Sigmoid colon (tissue), 7 donors: ENCODE results near the gene SYMPK. TPM values are rescaled to one million over a fixed set of nuclear protein-coding genes. Genes with fewer than 3 reads are reported as not detected.

Experiments used
- DNase-seq: peaks from one replicate; pipeline ENCODE4 v3.0.0-alpha.2; 2019
- H3K27ac ChIP-seq, 4 donors: fragments of 200-600 bp; sonication (generic); one replicate each; pipeline ENCODE4 v1.5.1; 2016 to 2019; ENCODE audit warnings: mild to moderate bottlenecking in 1 of 4
- H3K27me3 ChIP-seq, 3 donors: fragments of 200-600 bp; sonication (generic); one replicate each; pipeline ENCODE4 v1.5.1; 2019; ENCODE audit warnings: mild to moderate bottlenecking in 1 of 3
- H3K36me3 ChIP-seq, 4 donors: fragments of 200-600 bp; sonication (generic); one replicate each; pipeline ENCODE4 v1.5.1; 2016 to 2019
- H3K4me1 ChIP-seq, 4 donors: fragments of 200-600 bp; sonication (generic); one replicate each; pipeline ENCODE4 v1.5.1; 2017 to 2019
- H3K4me3 ChIP-seq, 4 donors: fragments of 200-600 bp; sonication (generic); one replicate each; pipeline ENCODE4 v1.5.1; 2017 to 2019; ENCODE audit warnings: mild to moderate bottlenecking in 2 of 4, moderate library complexity in 1 of 4
- H3K9me3 ChIP-seq, 4 donors: fragments of 200-600 bp in 3 of 4; sonication (generic) in 3 of 4; one replicate each; pipeline versions ENCODE4 v1.5.1 to v1.6.1; 2013 to 2019
- EP300 ChIP-seq, 4 donors: sonication (generic); formaldehyde crosslinking; IDR thresholded peaks; one replicate each; pipeline ENCODE4 v1.6.1; 2017; ENCODE audit warnings: antibody characterized with exemption in 4 of 4
- POLR2A ChIP-seq, 2 donors: fragments of 450-650 bp; IDR thresholded peaks; one replicate each; pipeline ENCODE4 v1.6.1; 2016; ENCODE audit warnings: antibody characterized with exemption in 2 of 2, mild to moderate bottlenecking in 2 of 2, moderate library complexity in 2 of 2
- POLR2AphosphoS5 ChIP-seq, 4 donors: sonication (generic); formaldehyde crosslinking; IDR thresholded peaks; one replicate each; pipeline ENCODE4 v1.6.1; 2017; ENCODE audit warnings: antibody characterized with exemption in 4 of 4
- WGBS, 2 donors: extraction: QIAGEN DNeasy Blood & Tissue Kit; methylation state at CpG; one replicate each; pipeline ENCODE4 v1.1.7; 2013; 5-methylcytosine and 5-hydroxymethylcytosine counted together
- intact Hi-C: fragments of 100-400 bp; cut with DNase I; formaldehyde crosslinking; loops from one replicate; pipeline ENCODE4 v1.15.1; 2023
- polyA plus RNA-seq, 3 donors: library from polyadenylated mRNA; stranded (reverse); fragments of 200-250 nt; gene quantifications; one replicate each; pipeline ENCODE4 v1.2.3, GENCODE V29; 2013
- total RNA-seq, 4 donors: library from RNA; depleted of rRNA; stranded (reverse); fragments of >200 nt; gene quantifications; one replicate each; pipeline ENCODE4 v1.1.0, GENCODE V29; 2016
- TF ChIP-seq, protein P1 (sequence below), 4 experiments: fragments of 450-650 bp in 3 of 4; fragments of 200-600 bp in 1 of 4; IDR thresholded peaks; one replicate each; pipeline ENCODE4 v1.5.1; 2016 to 2019; ENCODE audit warnings: antibody characterized with exemption in 4 of 4, mild to moderate bottlenecking in 3 of 4, moderate library complexity in 2 of 4
- donor health status: healthy with polysubstance abuse.
- donor health status: Bipolar disorder and iron deficiency.
- donor health status: healthy.

SYMPK gene
- 10 to 100 TPM; 18.2 to 31.3 (median 25.3) TPM for total RNA-seq
- polyA plus RNA-seq: 10 to 100 TPM; 26.4 to 84.4 (median 30.7) TPM

GRCh38 chr19:45862564-45863334, at the start of gene SYMPK:
Gene SYMPK (minus strand): TSS chr19:45863147. CDS start chr19:45854495, 8,652 bp downstream.
- H3K4me3 ChIP-seq: peak within 1 kb of the TSS; percentile 94 to 99 (median 96)
- H3K36me3 ChIP-seq: peaks cover 0 to 34% (median 9%) of the 10 kb centered on the region in 4 donors
- H3K27me3 ChIP-seq: peaks cover 8 to 32% (median 24%) of the 10 kb centered on the region in 3 donors
- H3K9me3 ChIP-seq: no peaks in the 10 kb centered on the region
- H3K4me1 ChIP-seq: peaks cover 0 to 33% (median 24%) of the 10 kb centered on the region in 4 donors
- DNase-seq: peak; percentile 99
- peak within 1 kb of the TSS; percentile 92 to 97 (median 96) for H3K27ac ChIP-seq
- TF ChIP-seq EP300 (IDR thresholded peaks at IDR 0.05) (peak in 1 of 4 donors; percentile 70), POLR2AphosphoS5 (IDR thresholded peaks at IDR 0.05) (peak; percentile 78 to 93 (median 88)), POLR2A (IDR thresholded peaks at IDR 0.05) (peak; percentile 56 to 61)
- TF ChIP-seq, protein P1, sequence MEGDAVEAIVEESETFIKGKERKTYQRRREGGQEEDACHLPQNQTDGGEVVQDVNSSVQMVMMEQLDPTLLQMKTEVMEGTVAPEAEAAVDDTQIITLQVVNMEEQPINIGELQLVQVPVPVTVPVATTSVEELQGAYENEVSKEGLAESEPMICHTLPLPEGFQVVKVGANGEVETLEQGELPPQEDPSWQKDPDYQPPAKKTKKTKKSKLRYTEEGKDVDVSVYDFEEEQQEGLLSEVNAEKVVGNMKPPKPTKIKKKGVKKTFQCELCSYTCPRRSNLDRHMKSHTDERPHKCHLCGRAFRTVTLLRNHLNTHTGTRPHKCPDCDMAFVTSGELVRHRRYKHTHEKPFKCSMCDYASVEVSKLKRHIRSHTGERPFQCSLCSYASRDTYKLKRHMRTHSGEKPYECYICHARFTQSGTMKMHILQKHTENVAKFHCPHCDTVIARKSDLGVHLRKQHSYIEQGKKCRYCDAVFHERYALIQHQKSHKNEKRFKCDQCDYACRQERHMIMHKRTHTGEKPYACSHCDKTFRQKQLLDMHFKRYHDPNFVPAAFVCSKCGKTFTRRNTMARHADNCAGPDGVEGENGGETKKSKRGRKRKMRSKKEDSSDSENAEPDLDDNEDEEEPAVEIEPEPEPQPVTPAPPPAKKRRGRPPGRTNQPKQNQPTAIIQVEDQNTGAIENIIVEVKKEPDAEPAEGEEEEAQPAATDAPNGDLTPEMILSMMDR (IDR thresholded peaks at IDR 0.05): no peak
- 0 to 1% methylated on average over 65 of the region's 65 CpGs for WGBS, 2 donors
- intact Hi-C loops: loop anchor here (1.0 to 5.0 kb wide), 2 partner anchors 24 to 155 kb away; partner anchors contain the start of gene IRF2BP1

- no peak overlapping the region for H3K4me3 ChIP-seq
- peaks cover 0 to 43% (median 21%) of the 10 kb centered on the region in 3 donors for H3K27me3 ChIP-seq
- intact Hi-C loops: no loop called here
- H3K27ac ChIP-seq: no peak overlapping the region
- 58 to 73% methylated on average over 8 of the region's 8 CpGs for WGBS, 2 donors
- no peaks in the 10 kb centered on the region for H3K4me1 ChIP-seq
- no peaks in the 10 kb centered on the region for H3K36me3 ChIP-seq
- no peak for DNase-seq
- TF ChIP-seq, protein P1 (IDR thresholded peaks at IDR 0.05): no peak
- no peak for TF ChIP-seq POLR2AphosphoS5 (IDR thresholded peaks at IDR 0.05)
- TF ChIP-seq EP300 (IDR thresholded peaks at IDR 0.05): no peak
- TF ChIP-seq POLR2A (IDR thresholded peaks at IDR 0.05): no peak
- H3K9me3 ChIP-seq: no peaks in the 10 kb centered on the region
Observed at GRCh38 chr19:45911291-45911690, 48.3 kb upstream of the SYMPK start.

- Histone ChIP-seq H3K27ac (no peak overlapping the region), H3K36me3 (no peaks in the 10 kb centered on the region), H3K9me3 (no peaks in the 10 kb centered on the region), H3K27me3 (peaks cover 0 to 30% (median 13%) of the 10 kb centered on the region in 3 donors), H3K4me1 (no peaks in the 10 kb centered on the region), H3K4me3 (no peak overlapping the region)
- TF ChIP-seq EP300 (IDR thresholded peaks at IDR 0.05): no peak
- TF ChIP-seq POLR2AphosphoS5 (IDR thresholded peaks at IDR 0.05): no peak
- TF ChIP-seq, protein P1 (IDR thresholded peaks at IDR 0.05): no peak
- TF ChIP-seq POLR2A (IDR thresholded peaks at IDR 0.05): no peak
- WGBS, 2 donors: 80 to 82% methylated on average over 5 of the region's 5 CpGs
- intact Hi-C loops: no loop called here
- no peak for DNase-seq
Observed at GRCh38 chr19:45908956-45909355, 46.0 kb upstream of the SYMPK start.

DNA sequence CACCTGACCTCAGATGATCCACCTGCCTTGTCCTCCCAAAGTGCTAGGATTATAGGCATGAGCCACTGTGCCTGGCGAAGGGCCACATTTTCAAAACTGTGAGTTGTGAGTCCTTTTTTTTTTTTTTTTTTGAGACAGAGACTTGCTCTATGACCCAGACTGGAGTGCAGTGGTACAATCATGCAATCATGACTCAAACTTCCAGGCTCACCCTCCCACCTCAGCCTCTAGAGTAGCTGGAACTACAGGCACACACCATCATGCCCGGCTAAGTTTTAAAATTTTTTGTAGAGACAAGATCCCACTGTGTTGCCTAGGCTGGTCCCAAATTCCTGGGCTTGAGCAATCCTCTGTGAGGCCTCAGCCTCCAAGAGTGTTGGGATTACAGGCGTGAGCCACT, 43.3 kb upstream of the SYMPK start:
- H3K4me3 ChIP-seq: no peak overlapping the region
- intact Hi-C loops: no loop called here
- 88 to 92% methylated on average over 3 of the region's 3 CpGs for WGBS, 2 donors

More for the DNA sequence above, 43.3 kb upstream of the SYMPK start:
- DNase-seq: no peak
- Histone ChIP-seq H3K4me1 (peaks cover 0 to 13% (median 12%) of the 10 kb centered on the region in 4 donors), H3K27me3 (peaks cover 0 to 5% (median 0%) of the 10 kb centered on the region in 3 donors), H3K9me3 (no peaks in the 10 kb centered on the region), H3K27ac (no peak overlapping the region), H3K36me3 (no peaks in the 10 kb centered on the region)
- TF ChIP-seq POLR2A (IDR thresholded peaks at IDR 0.05) (no peak), POLR2AphosphoS5 (IDR thresholded peaks at IDR 0.05) (no peak), EP300 (IDR thresholded peaks at IDR 0.05) (no peak)
- TF ChIP-seq, protein P1 (IDR thresholded peaks at IDR 0.05): no peak
